IPS-NIHi7 (cell line): ENCODE results near the gene TTC9B.
"Not testable (repeated sequence)": the region's sequence is repeated elsewhere in the genome, so short reads cannot be mapped to it uniquely, and the experiment has no call there.

Experiments
- DNase-seq: peaks from one replicate; pipeline ENCODE4 v3.0.0; 2012; ENCODE audit warnings: mixed read lengths; ENCODE audit errors: extremely low spot score

Gene TTC9B

GRCh38 chr19:40232949-40233810 is 15.0 kb upstream of the TTC9B start:
- no peak for DNase-seq

- DNase-seq: no peak
These were observed 14.3 kb upstream of the TTC9B start for GRCh38 chr19:40232479-40232878.

GRCh38 chr19:40231544-40232424 is 13.6 kb upstream of the TTC9B start:
- DNase-seq: peak; percentile 81

- no peak for DNase-seq
These were observed 12.9 kb upstream of the TTC9B start for GRCh38 chr19:40231057-40231456.

GRCh38 chr19:40229926-40230417 is 11.8 kb upstream of the TTC9B start:
- no peak for DNase-seq

GRCh38 chr19:40229484-40229883 is 11.3 kb upstream of the TTC9B start:
- DNase-seq: no peak

- no peak for DNase-seq
These were observed 10.7 kb upstream of the TTC9B start for GRCh38 chr19:40228863-40229262.

- no peak for DNase-seq
These were observed 10.2 kb upstream of the TTC9B start for GRCh38 chr19:40228346-40228745.

- DNase-seq: no peak
These were observed 7.5 kb upstream of the TTC9B start for GRCh38 chr19:40225440-40226305.

- no peak for DNase-seq
These were observed 6.4 kb upstream of the TTC9B start for GRCh38 chr19:40224342-40225150.

GRCh38 chr19:40223135-40223822 is 5.1 kb upstream of the TTC9B start:
- DNase-seq: peak; percentile 94

GRCh38 chr19:40221858-40222619 is 3.9 kb upstream of the TTC9B start:
- DNase-seq: peak; percentile 88

GRCh38 chr19:40220674-40221073 is 2.5 kb upstream of the TTC9B start:
- DNase-seq: no peak

- no peak for DNase-seq
These were observed 1.6 kb upstream of the TTC9B start for GRCh38 chr19:40219721-40220276.

- DNase-seq: not testable (repeated sequence)
These were observed 845 bp upstream of the TTC9B start for GRCh38 chr19:40219029-40219428.

- peak; percentile 69 for DNase-seq
These were observed 965 bp downstream of the TTC9B start for GRCh38 chr19:40217027-40217810.

GRCh38 chr19:40216777-40217026 is 1.5 kb downstream of the TTC9B start:
- no peak for DNase-seq

GRCh38 chr19:40216013-40216776 is 2.0 kb downstream of the TTC9B start:
- no peak for DNase-seq
